COLO829 (cell line): ENCODE data around the gene CCDC80.
"Not testable (repeated sequence)": the region's sequence is repeated elsewhere in the genome, so short reads cannot be mapped to it uniquely, and the experiment has no call there.

Source experiments
- DNase-seq: peaks from one replicate; pipeline ENCODE4 v3.0.0; 2012; ENCODE audit warnings: low spot score

CCDC80 gene

DNA sequence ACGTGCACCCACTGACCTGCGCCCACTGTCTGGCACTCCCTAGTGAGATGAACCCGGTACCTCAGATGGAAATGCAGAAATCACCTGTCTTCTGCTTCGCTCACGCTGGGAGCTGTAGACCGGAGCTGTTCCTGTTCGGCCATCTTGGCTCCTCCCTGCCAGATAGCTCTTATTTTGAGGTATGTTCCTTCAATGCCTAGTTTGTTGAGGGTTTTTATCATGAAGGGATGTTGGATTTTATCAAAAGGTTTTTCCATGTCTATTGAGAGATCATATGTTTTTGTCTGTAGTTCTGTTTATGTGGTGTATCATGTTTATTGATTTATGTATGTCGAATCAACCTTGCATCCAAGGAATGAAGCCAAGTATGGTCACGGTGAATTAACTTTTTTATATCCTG lies 24.1 kb upstream of the CCDC80 start:
- not testable (repeated sequence) for DNase-seq

DNA sequence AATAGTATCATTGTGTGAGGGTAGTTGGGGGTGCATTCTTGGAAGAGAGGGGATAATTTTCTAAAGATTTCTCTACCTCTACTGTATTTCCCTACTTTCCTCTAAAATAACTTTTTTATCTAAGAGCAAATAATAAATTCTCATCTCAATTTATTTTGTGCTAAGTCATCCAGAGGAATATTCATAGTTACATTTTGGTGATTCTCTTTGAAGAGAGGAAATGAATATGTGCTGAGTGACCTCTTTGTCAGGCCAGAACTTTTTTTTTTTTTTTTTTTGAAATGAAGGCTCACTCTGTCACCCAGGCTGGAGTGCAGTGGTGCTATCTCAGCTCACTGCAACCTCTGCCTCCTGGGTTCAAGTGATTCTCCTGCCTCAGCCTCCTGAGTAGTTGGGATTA lies 15.1 kb upstream of the CCDC80 start:
- no peak for DNase-seq

DNA sequence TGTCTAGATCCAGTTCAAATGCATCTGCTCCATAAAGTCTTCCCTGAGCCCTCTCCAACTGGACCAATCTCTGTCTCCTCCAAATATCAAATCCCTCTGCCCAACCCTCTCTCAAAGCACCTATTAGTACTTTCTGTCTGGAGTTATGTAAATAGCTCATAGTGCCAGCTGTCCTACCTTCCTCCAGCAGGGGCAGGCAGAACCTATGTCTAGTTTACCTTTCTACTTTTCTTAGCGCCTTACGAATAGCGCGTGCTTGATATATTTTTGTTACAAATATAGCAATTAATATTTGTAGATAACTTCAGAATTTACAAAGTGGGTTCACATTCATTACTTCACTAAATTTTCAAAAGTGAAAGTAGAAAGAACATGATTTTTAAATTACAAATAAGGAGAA lies 14.0 kb upstream of the CCDC80 start:
- DNase-seq, result no peak

GRCh38 chr3:112654492-112654891 lies 13.5 kb upstream of the CCDC80 start:
- no peak for DNase-seq

GRCh38 chr3:112653881-112654300 lies 12.9 kb upstream of the CCDC80 start:
- no peak for DNase-seq

GRCh38 chr3:112653209-112653871 lies 12.4 kb upstream of the CCDC80 start:
- peak; percentile 57 for DNase-seq

- no peak for DNase-seq
Measured at GRCh38 chr3:112651516-112651915, 10.6 kb upstream of the CCDC80 start.

DNA sequence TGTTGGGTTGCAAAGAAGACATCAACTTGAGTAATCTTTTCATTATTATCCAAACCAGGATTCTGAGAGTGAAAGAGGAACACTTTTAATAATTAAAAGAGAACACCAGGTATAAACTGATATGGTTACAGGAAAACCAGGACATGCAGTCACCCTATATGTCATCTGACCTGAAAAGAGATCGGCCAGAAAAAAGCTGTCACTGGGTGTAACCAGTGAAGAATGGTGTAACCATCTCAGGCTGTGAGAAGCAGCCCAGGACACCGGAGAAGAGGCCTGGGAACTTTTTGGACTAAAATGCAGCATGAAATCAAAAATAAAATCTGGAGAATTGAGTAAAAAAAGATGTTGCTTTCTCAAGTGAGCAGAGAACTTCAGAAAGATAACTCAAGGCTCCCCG lies 10.1 kb upstream of the CCDC80 start:
- DNase-seq, result no peak

- DNase-seq, result no peak
Measured at GRCh38 chr3:112650482-112650881, 9.5 kb upstream of the CCDC80 start.

GRCh38 chr3:112649478-112649735 lies 8.5 kb upstream of the CCDC80 start:
- no peak for DNase-seq

GRCh38 chr3:112647122-112647521 lies 6.2 kb upstream of the CCDC80 start:
- DNase-seq, result no peak

GRCh38 chr3:112646623-112647022 lies 5.7 kb upstream of the CCDC80 start:
- no peak for DNase-seq

DNA sequence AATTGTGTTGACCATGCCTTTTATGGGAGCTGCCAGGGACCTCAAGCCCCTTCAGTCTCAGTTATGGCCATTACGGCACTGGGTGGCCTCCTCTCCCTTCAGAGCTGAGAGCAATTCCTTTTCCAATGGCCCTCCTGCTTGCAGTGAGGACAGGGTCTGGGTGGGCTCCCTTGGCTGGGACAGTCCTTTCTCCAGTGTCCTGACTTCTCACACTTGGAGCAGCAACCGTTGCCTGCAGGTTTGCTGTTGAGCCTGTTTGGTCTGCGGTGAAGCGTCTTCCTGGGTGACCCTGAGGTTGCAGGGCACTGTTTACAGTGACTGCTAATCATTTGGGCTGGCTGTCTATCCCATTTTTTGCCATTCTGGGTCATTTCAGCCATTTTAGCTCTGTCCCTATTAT lies 3.5 kb upstream of the CCDC80 start:
- no peak for DNase-seq

DNA sequence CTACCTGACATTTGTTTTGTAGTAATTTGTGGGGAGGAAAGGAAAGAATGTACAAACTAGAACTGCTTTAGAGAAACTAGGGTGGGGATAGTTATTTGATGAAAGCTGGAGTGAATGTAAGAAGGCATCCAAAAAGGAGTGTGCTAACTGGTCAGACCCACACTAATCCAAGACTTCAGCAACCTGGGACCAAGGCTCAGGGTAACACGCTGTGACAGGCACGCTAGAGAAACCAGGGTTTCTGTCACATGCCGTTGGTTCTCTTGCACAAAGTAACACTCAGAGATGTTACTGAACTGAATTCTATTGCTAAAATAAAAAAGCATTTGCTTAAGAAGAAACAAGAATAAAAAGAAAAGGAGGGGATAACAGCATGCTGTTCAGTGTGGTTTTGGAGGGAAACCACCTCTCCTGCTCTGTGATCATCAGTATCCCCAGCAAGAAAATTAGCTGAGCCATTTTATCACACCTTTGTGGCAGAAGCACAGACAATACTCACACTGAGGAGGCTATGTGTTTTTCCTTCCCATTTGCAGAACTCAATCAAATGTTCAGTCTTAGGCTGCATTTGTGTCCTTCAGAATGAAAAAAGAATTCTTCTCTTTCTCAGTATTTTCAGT lies 2.8 kb upstream of the CCDC80 start:
- no peak for DNase-seq

GRCh38 chr3:112642912-112643506 lies 2.1 kb upstream of the CCDC80 start:
- DNase-seq, result peak; percentile 90

GRCh38 chr3:112640276-112640929 lies 540 bp downstream of the CCDC80 start:
- DNase-seq, result peak; percentile 42

GRCh38 chr3:112639455-112640225 lies 1.3 kb downstream of the CCDC80 start:
- no peak for DNase-seq

DNA sequence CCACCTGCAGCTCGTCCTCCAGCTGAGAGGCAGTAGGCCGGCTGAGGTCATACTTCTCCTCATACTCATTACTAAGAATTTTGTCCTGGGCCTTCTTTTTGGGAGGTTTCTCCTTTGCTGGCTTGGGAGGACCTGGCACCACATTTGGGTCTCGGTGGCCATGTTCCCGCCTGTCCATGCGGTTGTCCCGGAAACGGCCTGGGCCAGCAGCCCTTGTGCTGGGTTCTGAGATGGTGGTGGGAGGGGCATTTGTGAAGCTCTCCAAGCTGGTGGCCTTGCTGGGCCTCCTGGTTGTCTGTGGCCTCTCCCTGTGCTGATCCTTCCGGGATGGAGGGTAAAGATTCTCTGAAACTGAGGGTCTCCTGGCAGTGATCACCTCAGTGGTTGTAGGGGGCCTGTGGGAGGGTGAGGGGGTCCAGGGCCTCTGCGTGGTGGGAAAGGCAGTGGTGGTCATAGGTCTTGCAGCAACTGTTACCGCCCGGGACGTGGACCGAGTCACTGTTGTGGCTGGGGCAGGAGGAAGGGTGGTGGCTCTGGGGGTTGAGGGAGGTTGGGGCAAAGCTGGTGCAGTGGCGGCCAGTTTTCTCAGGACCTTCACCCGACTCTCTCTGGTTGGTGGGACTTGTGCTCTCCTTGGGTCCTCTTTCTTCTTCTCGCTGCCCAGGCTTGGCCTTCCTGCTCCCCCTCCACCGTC lies 2.5 kb downstream of the CCDC80 start:
- DNase-seq, result no peak

DNA sequence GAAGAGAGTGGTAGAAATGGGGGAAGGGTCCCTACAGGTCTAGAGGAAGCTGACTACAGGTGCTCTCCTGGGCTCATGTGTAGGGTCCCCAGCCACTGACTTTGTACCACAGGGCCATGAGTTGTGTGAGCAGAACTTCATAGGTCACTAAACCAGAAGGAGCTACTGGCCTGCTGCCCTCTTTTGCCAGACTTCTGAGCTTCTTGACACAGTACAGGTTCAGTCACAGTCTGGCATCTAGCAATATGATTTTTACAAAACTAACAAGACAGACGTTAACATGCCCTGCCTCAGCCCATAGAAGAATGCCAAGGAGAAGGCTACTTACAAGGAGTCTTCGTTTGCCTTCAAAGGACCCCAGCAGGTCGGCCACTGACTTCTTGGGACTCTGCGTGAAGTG lies 3.2 kb downstream of the CCDC80 start:
- no peak for DNase-seq

DNA sequence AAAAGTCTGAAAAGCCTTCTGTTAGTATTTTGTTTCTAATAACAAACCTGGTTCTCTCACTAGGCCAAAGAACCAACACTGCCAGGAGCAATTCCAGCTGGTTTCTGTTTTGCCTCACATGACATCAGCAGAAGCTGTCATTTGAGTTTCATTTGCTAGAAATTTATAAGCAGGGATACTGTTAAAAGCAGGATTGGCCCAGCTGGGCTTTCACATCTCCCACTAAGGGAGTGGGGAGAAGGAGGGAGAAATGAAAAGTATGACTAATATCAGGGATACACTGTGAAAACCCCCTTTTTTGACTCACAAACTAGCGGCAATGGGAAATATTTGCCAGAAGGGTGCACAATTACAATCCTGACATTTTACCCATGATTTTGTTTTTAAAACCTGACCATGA lies 5.3 kb downstream of the CCDC80 start:
- DNase-seq, result no peak

DNA sequence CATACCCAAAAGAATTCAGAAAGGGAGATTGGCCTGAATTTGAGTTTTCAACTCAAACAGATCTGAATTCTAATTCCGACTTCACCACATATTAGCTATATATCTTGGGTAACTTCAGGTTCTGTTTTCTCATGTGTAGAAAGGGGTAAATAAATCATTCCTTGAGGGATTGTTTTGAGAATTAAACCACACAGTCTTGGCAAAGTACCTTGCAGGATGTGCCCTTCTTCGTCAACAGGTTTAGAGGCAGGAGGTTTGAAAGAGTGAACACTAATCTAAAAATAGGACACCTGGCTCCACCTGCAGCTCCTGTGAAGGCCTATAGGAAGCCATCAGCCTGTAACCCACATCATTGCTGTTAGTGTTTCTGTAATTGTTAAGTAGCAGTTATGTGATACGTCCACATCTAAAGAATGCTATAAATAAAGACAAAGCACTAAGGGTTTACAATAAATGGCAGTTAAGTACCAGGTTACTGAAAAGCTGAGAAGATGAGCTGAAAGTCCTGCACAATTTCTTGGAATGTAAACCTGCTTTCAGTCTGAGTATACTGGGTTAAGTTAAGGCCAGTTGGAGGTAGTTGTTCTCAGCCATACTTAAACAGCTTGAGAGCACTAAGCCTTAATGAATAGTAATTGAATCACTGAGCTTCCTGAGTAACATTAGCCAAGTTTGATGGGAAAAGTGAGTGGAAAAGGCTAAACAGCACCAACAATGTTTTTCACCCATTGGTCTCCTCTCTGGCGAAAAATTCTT lies 6.0 kb downstream of the CCDC80 start:
- no peak for DNase-seq
